AG10803 (cell line): ENCODE results near the gene RGS17.
"Not testable (repeated sequence)": the region's sequence is repeated elsewhere in the genome, so short reads cannot be mapped to it uniquely, and the experiment has no call there.

ENCODE experiments used
- DNase-seq: peaks from one replicate; pipeline ENCODE4 v3.0.0; 2010; ENCODE audit warnings: low read depth
- H3K4me3 ChIP-seq: 2 replicates; pipeline ENCODE4 v1.5.1; 2011; ENCODE audit warnings: mild to moderate bottlenecking, low read length, control low read depth
- TF ChIP-seq, protein P1 (sequence below): conservative IDR thresholded peaks from 2 replicates; pipeline ENCODE4 v1.5.1; 2011; ENCODE audit warnings: mild to moderate bottlenecking, low read length, control low read depth, inconsistent platforms

Gene RGS17

GRCh38 chr6:153143200-153143599 is 12.1 kb upstream of the RGS17 start:
- no peak for DNase-seq
- TF ChIP-seq, protein P1, sequence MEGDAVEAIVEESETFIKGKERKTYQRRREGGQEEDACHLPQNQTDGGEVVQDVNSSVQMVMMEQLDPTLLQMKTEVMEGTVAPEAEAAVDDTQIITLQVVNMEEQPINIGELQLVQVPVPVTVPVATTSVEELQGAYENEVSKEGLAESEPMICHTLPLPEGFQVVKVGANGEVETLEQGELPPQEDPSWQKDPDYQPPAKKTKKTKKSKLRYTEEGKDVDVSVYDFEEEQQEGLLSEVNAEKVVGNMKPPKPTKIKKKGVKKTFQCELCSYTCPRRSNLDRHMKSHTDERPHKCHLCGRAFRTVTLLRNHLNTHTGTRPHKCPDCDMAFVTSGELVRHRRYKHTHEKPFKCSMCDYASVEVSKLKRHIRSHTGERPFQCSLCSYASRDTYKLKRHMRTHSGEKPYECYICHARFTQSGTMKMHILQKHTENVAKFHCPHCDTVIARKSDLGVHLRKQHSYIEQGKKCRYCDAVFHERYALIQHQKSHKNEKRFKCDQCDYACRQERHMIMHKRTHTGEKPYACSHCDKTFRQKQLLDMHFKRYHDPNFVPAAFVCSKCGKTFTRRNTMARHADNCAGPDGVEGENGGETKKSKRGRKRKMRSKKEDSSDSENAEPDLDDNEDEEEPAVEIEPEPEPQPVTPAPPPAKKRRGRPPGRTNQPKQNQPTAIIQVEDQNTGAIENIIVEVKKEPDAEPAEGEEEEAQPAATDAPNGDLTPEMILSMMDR: no peak
- no peak overlapping the region for H3K4me3 ChIP-seq

GRCh38 chr6:153140299-153140698 is 9.2 kb upstream of the RGS17 start:
- TF ChIP-seq, protein P1: no peak
- DNase-seq: no peak
- no peak overlapping the region for H3K4me3 ChIP-seq

GRCh38 chr6:153138930-153139329 is 7.8 kb upstream of the RGS17 start:
- DNase-seq: no peak
- no peak overlapping the region for H3K4me3 ChIP-seq
- TF ChIP-seq, protein P1: no peak

DNA sequence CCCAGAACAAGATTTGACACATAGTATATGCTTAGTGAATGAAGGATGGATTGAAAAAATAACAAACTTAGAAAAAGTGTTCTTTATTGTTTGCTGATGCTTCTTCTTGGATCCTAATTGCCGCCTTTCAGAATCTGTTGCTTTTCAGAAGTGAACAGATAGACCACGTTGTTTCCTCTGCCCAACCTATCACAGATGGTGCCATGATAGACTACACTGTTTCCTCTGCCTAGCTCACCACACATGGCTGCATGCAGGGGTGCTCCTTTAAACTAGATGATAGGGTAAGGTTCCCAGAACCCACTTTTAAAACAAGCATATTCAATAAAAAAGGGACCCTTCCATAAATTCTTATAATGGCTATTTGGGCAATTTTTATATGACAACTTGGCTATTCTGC is 4.6 kb upstream of the RGS17 start:
- no peak overlapping the region for H3K4me3 ChIP-seq
- TF ChIP-seq, protein P1: no peak
- DNase-seq: no peak

DNA sequence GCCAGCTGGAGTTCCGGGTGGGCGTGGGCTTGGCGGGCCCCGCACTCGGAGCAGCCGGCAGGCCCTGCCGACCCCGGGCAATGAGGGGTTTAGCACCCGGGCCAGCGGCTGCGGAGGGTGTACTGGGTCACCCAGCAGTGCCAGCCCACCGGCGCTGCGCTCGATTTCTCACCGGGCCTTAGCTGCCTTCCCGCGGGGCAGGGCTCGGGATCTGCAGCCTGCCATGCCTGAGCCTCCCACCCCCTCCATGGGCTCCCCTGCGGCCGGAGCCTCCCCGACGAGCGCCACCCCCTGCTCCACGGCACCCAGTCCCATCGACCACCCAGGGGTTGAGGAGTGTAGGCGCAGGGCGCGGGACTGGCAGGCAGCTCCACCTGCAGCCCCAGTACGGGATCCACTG is 2.6 kb upstream of the RGS17 start:
- not testable (repeated sequence) for DNase-seq, H3K4me3 ChIP-seq

DNA sequence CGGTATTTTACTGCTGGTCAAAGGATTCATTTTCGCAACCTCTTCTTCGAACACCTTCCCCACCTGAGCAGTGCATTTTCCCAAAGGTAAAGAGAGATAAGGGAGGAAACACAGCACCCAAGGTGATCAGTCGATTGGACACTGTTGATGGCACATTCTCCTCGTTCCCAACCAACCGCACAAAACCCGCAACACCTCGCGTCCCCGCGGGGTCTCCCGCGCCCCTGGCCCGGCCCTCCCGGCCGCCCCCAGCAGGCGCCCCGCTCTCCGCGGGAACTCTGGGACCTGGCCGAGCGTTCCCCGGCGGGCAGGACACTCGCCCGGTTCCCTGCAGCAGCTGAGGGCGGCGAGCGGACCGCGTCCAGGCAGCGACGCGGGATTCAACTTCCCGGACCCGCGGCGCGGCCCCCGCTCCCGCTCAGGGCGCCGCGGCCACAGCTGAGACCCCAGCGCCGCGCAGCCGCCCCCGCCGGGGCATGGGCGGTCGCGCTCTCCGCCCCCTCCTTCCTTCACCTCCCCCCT is 506 bp downstream of the RGS17 start:
- TF ChIP-seq, protein P1: no peak
- H3K4me3 ChIP-seq: peak overlapping the region; percentile 76
- DNase-seq: no peak

- peak overlapping the region; percentile 76 for H3K4me3 ChIP-seq
- TF ChIP-seq, protein P1: no peak
- DNase-seq: no peak
These were observed 1.1 kb downstream of the RGS17 start for GRCh38 chr6:153129873-153130514.
